Measurements from ENCODE around the gene CHCHD3.
"Not testable (repeated sequence)": the region's sequence is repeated elsewhere in the genome, so short reads cannot be mapped to it uniquely, and the experiment has no call there.

CHCHD3 gene

GRCh38 chr7:132919771-132920170 is 162.1 kb downstream of the CHCHD3 start:
- DNase-seq (ENCODE audit: insufficient read length, low spot score) = no peak
- FAIRE-seq = no peak

GRCh38 chr7:132915647-132916046 is 166.2 kb downstream of the CHCHD3 start:
- no peak for FAIRE-seq

GRCh38 chr7:132910657-132911056 is 171.2 kb downstream of the CHCHD3 start:
- no peak for FAIRE-seq
- no peak for DNase-seq (ENCODE audit: insufficient read length, low spot score)

More at GRCh38 chr7:132915647-132916046, 166.2 kb downstream of the CHCHD3 start:
- no peak for DNase-seq (ENCODE audit: insufficient read length, low spot score)

- DNase-seq (ENCODE audit: insufficient read length, low spot score) (no peak), FAIRE-seq (peak; percentile 21)
Observed at GRCh38 chr7:132907380-132907940, 174.4 kb downstream of the CHCHD3 start.

GRCh38 chr7:132906193-132906835 is 175.6 kb downstream of the CHCHD3 start:
- FAIRE-seq (no peak), DNase-seq (ENCODE audit: insufficient read length, low spot score) (no peak)

GRCh38 chr7:132905136-132905535 is 176.8 kb downstream of the CHCHD3 start:
- FAIRE-seq = peak; percentile 18
- not testable (repeated sequence) for DNase-seq (ENCODE audit: insufficient read length, low spot score)

- DNase-seq (ENCODE audit: insufficient read length, low spot score) = no peak
- no peak for FAIRE-seq
Observed at GRCh38 chr7:132904209-132904608, 177.7 kb downstream of the CHCHD3 start.

GRCh38 chr7:132902294-132902693 is 179.6 kb downstream of the CHCHD3 start:
- not testable (repeated sequence) for FAIRE-seq; DNase-seq (ENCODE audit: insufficient read length, low spot score)

GRCh38 chr7:132901241-132901640 is 180.6 kb downstream of the CHCHD3 start:
- DNase-seq (ENCODE audit: insufficient read length, low spot score) = no peak
- FAIRE-seq = no peak

GRCh38 chr7:132899833-132900232 is 182.1 kb downstream of the CHCHD3 start:
- FAIRE-seq = no peak
- DNase-seq (ENCODE audit: insufficient read length, low spot score) = no peak

- DNase-seq (ENCODE audit: insufficient read length, low spot score); FAIRE-seq: not testable (repeated sequence)
Observed at GRCh38 chr7:132898641-132899175, 183.2 kb downstream of the CHCHD3 start.

- DNase-seq (ENCODE audit: insufficient read length, low spot score) = no peak
- no peak for FAIRE-seq
Observed at GRCh38 chr7:132897093-132897687, 184.7 kb downstream of the CHCHD3 start.

- DNase-seq (ENCODE audit: insufficient read length, low spot score) = no peak
- no peak for FAIRE-seq
Observed at GRCh38 chr7:132895231-132895630, 186.7 kb downstream of the CHCHD3 start.

GRCh38 chr7:132893560-132893959 is 188.3 kb downstream of the CHCHD3 start:
- FAIRE-seq = no peak
- DNase-seq (ENCODE audit: insufficient read length, low spot score) = no peak

GRCh38 chr7:132892744-132893143 is 189.1 kb downstream of the CHCHD3 start:
- not testable (repeated sequence) for DNase-seq (ENCODE audit: insufficient read length, low spot score); FAIRE-seq

GRCh38 chr7:132891554-132891953 is 190.3 kb downstream of the CHCHD3 start:
- FAIRE-seq (no peak), DNase-seq (ENCODE audit: insufficient read length, low spot score) (no peak)

GRCh38 chr7:132882714-132883428 is 199.0 kb downstream of the CHCHD3 start:
- FAIRE-seq (peak; percentile 92), DNase-seq (ENCODE audit: insufficient read length, low spot score) (no peak)

- FAIRE-seq = no peak
- DNase-seq (ENCODE audit: insufficient read length, low spot score) = no peak
Observed at GRCh38 chr7:132881317-132881716, 200.6 kb downstream of the CHCHD3 start.

GRCh38 chr7:132879579-132879978 is 202.3 kb downstream of the CHCHD3 start:
- no peak for DNase-seq (ENCODE audit: insufficient read length, low spot score)
- no peak for FAIRE-seq

GRCh38 chr7:132878204-132878919 is 203.5 kb downstream of the CHCHD3 start:
- DNase-seq (ENCODE audit: insufficient read length, low spot score) (no peak), FAIRE-seq (peak; percentile 28)
